Left ventricle myocardium inferior (tissue), 1 donor: ENCODE data around the gene EDDM13. TPM values are rescaled to one million over a fixed set of nuclear protein-coding genes. Genes with fewer than 3 reads are reported as not detected.

Experiments used
- DNase-seq: peaks from one replicate; pipeline ENCODE4 v3.0.0-alpha.2; 2020
- H3K27ac ChIP-seq: fragments of 200-600 bp; replicated peaks from 2 replicates; pipeline ENCODE4 v1.8.0; 2021
- H3K27me3 ChIP-seq: fragments of 200-600 bp; 2 replicates; pipeline ENCODE4 v1.8.0; 2021; ENCODE audit warnings: low read depth
- H3K36me3 ChIP-seq: fragments of 200-600 bp; 2 replicates; pipeline ENCODE4 v1.8.0; 2021
- H3K4me1 ChIP-seq: fragments of 200-600 bp; 2 replicates; pipeline ENCODE4 v1.8.0; 2021
- H3K4me3 ChIP-seq: fragments of 200-600 bp; 2 replicates; pipeline ENCODE4 v1.8.0; 2021; ENCODE audit warnings: mild to moderate bottlenecking, moderate library complexity
- H3K9me3 ChIP-seq: fragments of 200-600 bp; replicated peaks from 2 replicates; pipeline ENCODE4 v1.8.0; 2021
- CTCF ChIP-seq: fragments of 200-600 bp; IDR thresholded peaks from 2 replicates; pipeline ENCODE4 v1.8.0; 2021; ENCODE audit warnings: antibody characterized with exemption, mild to moderate bottlenecking, borderline replicate concordance
- intact Hi-C: fragments of 100-400 bp; cut with micrococcal nuclease; formaldehyde crosslinking; loops from one replicate; pipeline ENCODE4 v1.11.0; 2022
- total RNA-seq: library from RNA; stranded (reverse); fragmentation: NEBNext Ultra II Directional; extraction: Animal tissue kit (Norgen Biotek cat#: 25700); gene quantifications from one replicate; pipeline ENCODE4 v1.2.1, GENCODE V29; 2021
- donor health status: DM: no; HTN: yes; CAD: no; lungs with severe emphysema.

The EDDM13 gene
- total RNA-seq, 1 donor from 2014 or later, result 0.55 TPM

- no peak for TF ChIP-seq CTCF
- intact Hi-C loops, result loop anchor here (10.0 kb wide), 1 partner anchor 282 kb away; no protein-coding TSS in a partner anchor
- Histone ChIP-seq H3K27me3 (no peaks in the 10 kb centered on the region), H3K9me3 (no peaks in the 10 kb centered on the region), H3K27ac (no peak overlapping the region), H3K4me1 (peaks cover 3% of the 10 kb centered on the region), H3K36me3 (no peaks in the 10 kb centered on the region), H3K4me3 (no peak overlapping the region)
- no peak for DNase-seq
Measured at GRCh38 chr19:56347163-56347778, 74.7 kb downstream of the EDDM13 start.

GRCh38 chr19:56348289-56348877 lies 75.8 kb downstream of the EDDM13 start:
- no peaks in the 10 kb centered on the region for H3K27me3 ChIP-seq
- no peak for DNase-seq
- no peak overlapping the region for H3K4me3 ChIP-seq
- intact Hi-C loops, result loop anchor here (10.0 kb wide), 1 partner anchor 284 kb away; no protein-coding TSS in a partner anchor
- no peak overlapping the region for H3K27ac ChIP-seq
- no peaks in the 10 kb centered on the region for H3K36me3 ChIP-seq
- H3K4me1 ChIP-seq, result peaks cover 3% of the 10 kb centered on the region
- TF ChIP-seq CTCF, result no peak
- no peaks in the 10 kb centered on the region for H3K9me3 ChIP-seq

- Histone ChIP-seq H3K9me3 (no peaks in the 10 kb centered on the region), H3K27me3 (no peaks in the 10 kb centered on the region), H3K27ac (no peak overlapping the region), H3K4me3 (no peak overlapping the region), H3K4me1 (peaks cover 3% of the 10 kb centered on the region), H3K36me3 (no peaks in the 10 kb centered on the region)
- DNase-seq, result no peak
- TF ChIP-seq CTCF, result peak; percentile 92
- intact Hi-C loops, result loop anchor here (5.0 kb wide), 1 partner anchor 98 kb away; no protein-coding TSS in a partner anchor
Measured at GRCh38 chr19:56350416-56351045, 78.0 kb downstream of the EDDM13 start.

GRCh38 chr19:56351208-56351607 lies 78.7 kb downstream of the EDDM13 start:
- Histone ChIP-seq H3K4me3 (no peak overlapping the region), H3K36me3 (no peaks in the 10 kb centered on the region), H3K27ac (no peak overlapping the region), H3K27me3 (no peaks in the 10 kb centered on the region), H3K4me1 (peaks cover 3% of the 10 kb centered on the region), H3K9me3 (no peaks in the 10 kb centered on the region)
- intact Hi-C loops, result loop anchor here (5.0 kb wide), 1 partner anchor 99 kb away; no protein-coding TSS in a partner anchor
- DNase-seq, result no peak
- no peak for TF ChIP-seq CTCF

- Histone ChIP-seq H3K4me3 (no peak overlapping the region), H3K27me3 (no peaks in the 10 kb centered on the region), H3K36me3 (no peaks in the 10 kb centered on the region), H3K27ac (no peak overlapping the region), H3K4me1 (no peaks in the 10 kb centered on the region), H3K9me3 (peaks cover 21% of the 10 kb centered on the region)
- no peak for TF ChIP-seq CTCF
- intact Hi-C loops, result no loop called here
- no peak for DNase-seq
Measured at GRCh38 chr19:56355517-56355916, 83.0 kb downstream of the EDDM13 start.
